GM23338 (cell line): Measurements from ENCODE around the gene RWDD4. TPM values are rescaled to one million over a fixed set of nuclear protein-coding genes. Genes with fewer than 3 reads are reported as not detected.

Experiments used
- ATAC-seq: fragments of 200-7000 bp; cut with Tn5 transposase; 3 replicates; pipeline ENCODE4 v1.9.1; 2020
- DNase-seq: peaks from one replicate; pipeline ENCODE4 v3.0.0-alpha.2; 2015; ENCODE audit warnings: low spot score
- H2AFZ ChIP-seq: fragments of 200-600 bp; sonication (generic); 2 replicates; pipeline ENCODE4 v1.8.0; 2016; ENCODE audit warnings: antibody characterized with exemption, mild to moderate bottlenecking, moderate library complexity
- H3F3A ChIP-seq: fragments of 200-600 bp; sonication (generic); replicated peaks from 2 replicates; pipeline ENCODE4 v1.8.0; 2017; ENCODE audit warnings: antibody characterized with exemption, mixed run types, low read depth
- H3K27ac ChIP-seq: fragments of 200-600 bp; sonication (generic); 2 replicates; pipeline ENCODE4 v1.6.1; 2016; ENCODE audit warnings: low read depth
- H3K27me3 ChIP-seq: fragments of 200-600 bp; sonication (generic); 2 replicates; pipeline ENCODE4 v1.8.0; 2016; ENCODE audit warnings: mild to moderate bottlenecking, mixed run types, moderate library complexity; ENCODE audit not compliant: insufficient read depth
- H3K36me3 ChIP-seq: fragments of 200-600 bp; sonication (generic); 2 replicates; pipeline ENCODE4 v1.8.0; 2016; ENCODE audit warnings: mild to moderate bottlenecking; ENCODE audit not compliant: insufficient read depth
- H3K4me1 ChIP-seq: fragments of 200-600 bp; sonication (generic); 2 replicates; pipeline ENCODE4 v1.8.0; 2016; ENCODE audit warnings: mild to moderate bottlenecking, moderate library complexity; ENCODE audit not compliant: insufficient read depth
- H3K4me2 ChIP-seq: fragments of 200-600 bp; sonication (generic); 2 replicates; pipeline ENCODE4 v1.7.1; 2017; ENCODE audit warnings: mixed run types
- H3K4me3 ChIP-seq: fragments of 200-600 bp; sonication (generic); 2 replicates; pipeline ENCODE4 v1.6.1; 2016; ENCODE audit warnings: mixed run types
- H3K79me2 ChIP-seq: fragments of 200-600 bp; sonication (generic); replicated peaks from 2 replicates; pipeline ENCODE4 v1.8.0; 2017; ENCODE audit warnings: mild to moderate bottlenecking; ENCODE audit not compliant: insufficient read depth
- H3K9me2 ChIP-seq: fragments of 200-600 bp; sonication (generic); 2 replicates; pipeline ENCODE4 v1.8.0; 2017; ENCODE audit not compliant: insufficient read depth
- H4K20me1 ChIP-seq: fragments of 200-600 bp; sonication (generic); replicated peaks from 2 replicates; pipeline ENCODE4 v1.8.0; 2017; ENCODE audit warnings: mild to moderate bottlenecking; ENCODE audit not compliant: insufficient read depth
- H3K27ac Mint-ChIP-seq: 2 replicates; pipeline ENCODE4 v1.8.0; 2020; ENCODE audit warnings: inconsistent platforms, mild to moderate bottlenecking, moderate library complexity, mixed read lengths
- H3K27me3 Mint-ChIP-seq: 3 replicates; pipeline ENCODE4 v1.8.0; 2022; ENCODE audit warnings: low read depth, mild to moderate bottlenecking, moderate library complexity, mixed read lengths, inconsistent platforms; ENCODE audit not compliant: insufficient read depth, poor library complexity
- H3K36me3 Mint-ChIP-seq: 3 replicates; pipeline ENCODE4 v1.8.0; 2021; ENCODE audit warnings: low read depth, mild to moderate bottlenecking, inconsistent platforms, moderate library complexity, mixed read lengths
- H3K4me1 Mint-ChIP-seq: 3 replicates; pipeline ENCODE4 v1.8.0; 2020; ENCODE audit warnings: mild to moderate bottlenecking, inconsistent platforms, mixed read lengths
- H3K4me3 Mint-ChIP-seq: 3 replicates; pipeline ENCODE4 v1.8.0; 2021; ENCODE audit warnings: moderate library complexity, mild to moderate bottlenecking, inconsistent platforms, mixed read lengths
- H3K9me3 Mint-ChIP-seq: 3 replicates; pipeline ENCODE4 v1.8.0; 2020; ENCODE audit warnings: moderate library complexity, mild to moderate bottlenecking, inconsistent platforms, mixed read lengths
- CREB1 ChIP-seq: fragments of 250-450 bp; sonication (Bioruptor Pico); IDR thresholded peaks from 2 replicates; pipeline ENCODE4 v1.5.0; 2020; ENCODE audit warnings: low read depth, mild to moderate bottlenecking, moderate library complexity
- CTCF ChIP-seq, 2 experiments: fragments of 200-600 bp in 1 of 2; sonication (generic) in 1 of 2; conservative IDR thresholded peaks; 2 replicates each; pipeline versions ENCODE4 v1.5.1 to v1.6.1; 2016 to 2017; ENCODE audit warnings: antibody characterized with exemption in 2 of 2, low read depth in 2 of 2, mild to moderate bottlenecking in 2 of 2, moderate library complexity in 1 of 2
- ETS1 ChIP-seq: IDR thresholded peaks from 2 replicates; pipeline ENCODE4 v1.6.1; 2016; ENCODE audit warnings: antibody characterized with exemption
- JUNB ChIP-seq: IDR thresholded peaks from one replicate; pipeline ENCODE4 v1.6.1; 2016; ENCODE audit warnings: antibody characterized with exemption; ENCODE audit not compliant: unreplicated experiment
- NANOG ChIP-seq: IDR thresholded peaks from 2 replicates; pipeline ENCODE4 v1.6.1; 2016; ENCODE audit warnings: antibody characterized with exemption, borderline replicate concordance
- POLR2AphosphoS5 ChIP-seq: IDR thresholded peaks from 2 replicates; pipeline ENCODE4 v1.6.1; 2016; ENCODE audit warnings: antibody characterized with exemption, low read depth
- STAT1 ChIP-seq: IDR thresholded peaks from one replicate; pipeline ENCODE4 v1.6.1; 2016; ENCODE audit warnings: antibody characterized with exemption; ENCODE audit not compliant: unreplicated experiment
- ZNF114 ChIP-seq: fragments of 250-450 bp; sonication (Bioruptor Pico); IDR thresholded peaks from 2 replicates; pipeline ENCODE4 v1.5.0; 2020; ENCODE audit warnings: mild to moderate bottlenecking, moderate library complexity
- ZNF331 ChIP-seq: fragments of 250-450 bp; sonication (Bioruptor Pico); IDR thresholded peaks from 2 replicates; pipeline ENCODE4 v1.5.0; 2020; ENCODE audit warnings: low read depth, mild to moderate bottlenecking, moderate library complexity
- polyA plus RNA-seq: library from polyadenylated mRNA; unstranded; fragments of >200 nt; fragmentation: Nextera tagmentation; extraction: Ambion mirVana; gene quantifications from 2 replicates; pipeline ENCODE4 v1.2.1, GENCODE V29; 2016
- total RNA-seq: library from RNA; depleted of rRNA; stranded (reverse); fragments of >200 nt; shearing (Covaris generic); gene quantifications from 2 replicates; pipeline ENCODE4 v1.2.3, GENCODE V29; 2014
- TF ChIP-seq, protein P1 (sequence below): fragments of 250-450 bp; sonication (Bioruptor Pico); IDR thresholded peaks from 2 replicates; pipeline ENCODE4 v1.5.0; 2020; ENCODE audit warnings: mild to moderate bottlenecking, moderate library complexity

Gene RWDD4
- total and polyA plus RNA-seq, 2 experiments from 2014 or later: 22.4 to 28.9 TPM

DNA sequence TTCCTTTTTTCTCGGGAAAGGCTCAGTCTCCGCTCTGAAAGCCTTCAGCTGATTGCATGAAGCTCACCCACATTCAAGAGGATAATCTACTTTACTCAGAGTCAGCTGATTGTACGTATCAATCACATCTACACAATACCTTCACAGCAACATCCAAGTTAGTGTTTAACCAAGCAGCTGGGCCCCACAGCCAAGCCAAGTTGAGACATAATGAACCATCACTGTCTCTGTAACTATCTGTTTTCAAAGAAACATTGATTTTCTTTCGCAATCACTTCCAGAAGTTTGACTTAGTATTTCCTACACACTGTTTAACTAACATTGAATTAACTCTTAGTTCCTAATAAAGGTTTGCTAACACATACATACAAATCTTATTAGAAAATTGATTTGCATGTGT, 40.3 kb downstream of the RWDD4 start (continued):
- no peak for TF ChIP-seq POLR2AphosphoS5
- TF ChIP-seq ZNF331 (CRISPR knock-in tag): no peak
- TF ChIP-seq JUNB: no peak
- no peak for TF ChIP-seq CREB1 (CRISPR knock-in tag)
- no peak for TF ChIP-seq ZNF114 (CRISPR knock-in tag)
- no peak for TF ChIP-seq CTCF (conservative IDR thresholded peaks at IDR 0.05; ENCODE audit: low read depth in 2 of 2)
- TF ChIP-seq STAT1: no peak
- no peak for TF ChIP-seq ETS1
- no peak for TF ChIP-seq NANOG

GRCh38 chr4:183617075-183617474, 41.9 kb downstream of the RWDD4 start:
- H3K4me3 Mint-ChIP-seq: no peak overlapping the region
- ATAC-seq (no peak), DNase-seq (no peak)
- no peaks in the 10 kb centered on the region for H3K27me3 Mint-ChIP-seq
- Histone ChIP-seq H3K27ac (no peak overlapping the region), H4K20me1 (no peaks in the 10 kb centered on the region), H3K79me2 (no peaks in the 10 kb centered on the region), H2AFZ (no peak overlapping the region), H3K36me3 (no peaks in the 10 kb centered on the region), H3K4me1 (no peaks in the 10 kb centered on the region), H3F3A (no peaks in the 10 kb centered on the region), H3K9me2 (no peaks in the 10 kb centered on the region), H3K4me2 (no peak overlapping the region), H3K4me3 (no peak overlapping the region), H3K27me3 (no peaks in the 10 kb centered on the region)
- H3K27ac Mint-ChIP-seq: no peak overlapping the region
- H3K9me3 Mint-ChIP-seq: no peaks in the 10 kb centered on the region
- H3K4me1 Mint-ChIP-seq: no peaks in the 10 kb centered on the region; the same call in 2 of the 3 replicates
- H3K36me3 Mint-ChIP-seq: no peaks in the 10 kb centered on the region
- TF ChIP-seq CTCF (conservative IDR thresholded peaks at IDR 0.05; ENCODE audit: low read depth in 2 of 2) (no peak), ETS1 (no peak), STAT1 (no peak), ZNF114 (CRISPR knock-in tag) (no peak), JUNB (no peak), ZNF331 (CRISPR knock-in tag) (no peak)
- TF ChIP-seq, protein P1, sequence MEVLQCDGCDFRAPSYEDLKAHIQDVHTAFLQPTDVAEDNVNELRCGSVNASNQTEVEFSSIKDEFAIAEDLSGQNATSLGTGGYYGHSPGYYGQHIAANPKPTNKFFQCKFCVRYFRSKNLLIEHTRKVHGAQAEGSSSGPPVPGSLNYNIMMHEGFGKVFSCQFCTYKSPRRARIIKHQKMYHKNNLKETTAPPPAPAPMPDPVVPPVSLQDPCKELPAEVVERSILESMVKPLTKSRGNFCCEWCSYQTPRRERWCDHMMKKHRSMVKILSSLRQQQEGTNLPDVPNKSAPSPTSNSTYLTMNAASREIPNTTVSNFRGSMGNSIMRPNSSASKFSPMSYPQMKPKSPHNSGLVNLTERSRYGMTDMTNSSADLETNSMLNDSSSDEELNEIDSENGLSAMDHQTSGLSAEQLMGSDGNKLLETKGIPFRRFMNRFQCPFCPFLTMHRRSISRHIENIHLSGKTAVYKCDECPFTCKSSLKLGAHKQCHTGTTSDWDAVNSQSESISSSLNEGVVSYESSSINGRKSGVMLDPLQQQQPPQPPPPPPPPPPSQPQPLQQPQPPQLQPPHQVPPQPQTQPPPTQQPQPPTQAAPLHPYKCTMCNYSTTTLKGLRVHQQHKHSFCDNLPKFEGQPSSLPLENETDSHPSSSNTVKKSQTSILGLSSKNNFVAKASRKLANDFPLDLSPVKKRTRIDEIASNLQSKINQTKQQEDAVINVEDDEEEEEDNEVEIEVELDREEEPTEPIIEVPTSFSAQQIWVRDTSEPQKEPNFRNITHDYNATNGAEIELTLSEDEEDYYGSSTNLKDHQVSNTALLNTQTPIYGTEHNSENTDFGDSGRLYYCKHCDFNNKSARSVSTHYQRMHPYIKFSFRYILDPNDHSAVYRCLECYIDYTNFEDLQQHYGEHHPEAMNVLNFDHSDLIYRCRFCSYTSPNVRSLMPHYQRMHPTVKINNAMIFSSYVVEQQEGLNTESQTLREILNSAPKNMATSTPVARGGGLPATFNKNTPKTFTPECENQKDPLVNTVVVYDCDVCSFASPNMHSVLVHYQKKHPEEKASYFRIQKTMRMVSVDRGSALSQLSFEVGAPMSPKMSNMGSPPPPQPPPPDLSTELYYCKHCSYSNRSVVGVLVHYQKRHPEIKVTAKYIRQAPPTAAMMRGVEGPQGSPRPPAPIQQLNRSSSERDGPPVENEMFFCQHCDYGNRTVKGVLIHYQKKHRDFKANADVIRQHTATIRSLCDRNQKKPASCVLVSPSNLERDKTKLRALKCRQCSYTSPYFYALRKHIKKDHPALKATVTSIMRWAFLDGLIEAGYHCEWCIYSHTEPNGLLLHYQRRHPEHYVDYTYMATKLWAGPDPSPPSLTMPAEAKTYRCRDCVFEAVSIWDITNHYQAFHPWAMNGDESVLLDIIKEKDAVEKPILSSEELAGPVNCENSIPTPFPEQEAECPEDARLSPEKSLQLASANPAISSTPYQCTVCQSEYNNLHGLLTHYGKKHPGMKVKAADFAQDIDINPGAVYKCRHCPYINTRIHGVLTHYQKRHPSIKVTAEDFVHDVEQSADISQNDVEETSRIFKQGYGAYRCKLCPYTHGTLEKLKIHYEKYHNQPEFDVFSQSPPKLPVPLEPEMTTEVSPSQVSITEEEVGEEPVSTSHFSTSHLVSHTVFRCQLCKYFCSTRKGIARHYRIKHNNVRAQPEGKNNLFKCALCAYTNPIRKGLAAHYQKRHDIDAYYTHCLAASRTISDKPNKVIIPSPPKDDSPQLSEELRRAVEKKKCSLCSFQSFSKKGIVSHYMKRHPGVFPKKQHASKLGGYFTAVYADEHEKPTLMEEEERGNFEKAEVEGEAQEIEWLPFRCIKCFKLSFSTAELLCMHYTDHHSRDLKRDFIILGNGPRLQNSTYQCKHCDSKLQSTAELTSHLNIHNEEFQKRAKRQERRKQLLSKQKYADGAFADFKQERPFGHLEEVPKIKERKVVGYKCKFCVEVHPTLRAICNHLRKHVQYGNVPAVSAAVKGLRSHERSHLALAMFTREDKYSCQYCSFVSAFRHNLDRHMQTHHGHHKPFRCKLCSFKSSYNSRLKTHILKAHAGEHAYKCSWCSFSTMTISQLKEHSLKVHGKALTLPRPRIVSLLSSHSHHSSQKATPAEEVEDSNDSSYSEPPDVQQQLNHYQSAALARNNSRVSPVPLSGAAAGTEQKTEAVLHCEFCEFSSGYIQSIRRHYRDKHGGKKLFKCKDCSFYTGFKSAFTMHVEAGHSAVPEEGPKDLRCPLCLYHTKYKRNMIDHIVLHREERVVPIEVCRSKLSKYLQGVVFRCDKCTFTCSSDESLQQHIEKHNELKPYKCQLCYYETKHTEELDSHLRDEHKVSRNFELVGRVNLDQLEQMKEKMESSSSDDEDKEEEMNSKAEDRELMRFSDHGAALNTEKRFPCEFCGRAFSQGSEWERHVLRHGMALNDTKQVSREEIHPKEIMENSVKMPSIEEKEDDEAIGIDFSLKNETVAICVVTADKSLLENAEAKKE (CRISPR knock-in tag): no peak
